Suppressor macrophage (primary cell): ENCODE data around the gene CAPRIN1.
"Not testable (repeated sequence)": the region's sequence is repeated elsewhere in the genome, so short reads cannot be mapped to it uniquely, and the experiment has no call there.

Source experiments
- DNase-seq, 4 experiments: peaks; one replicate each; pipeline ENCODE4 v3.0.0-alpha.2; 2020 to 2022

Gene CAPRIN1

GRCh38 chr11:34050581-34051348 lies 766 bp upstream of the CAPRIN1 start:
- peak in 1 of 4 experiments; percentile 48 for DNase-seq

GRCh38 chr11:34052036-34052607 lies 591 bp downstream of the CAPRIN1 start:
- DNase-seq: peak; percentile 91 to 98 (median 96)

- DNase-seq: peak in 3 of 4 experiments; percentile 38 to 51 (median 45)
Measured at GRCh38 chr11:34052608-34053160, 1.2 kb downstream of the CAPRIN1 start.

GRCh38 chr11:34053161-34053686 lies 1.7 kb downstream of the CAPRIN1 start:
- peak; percentile 77 to 86 (median 81) for DNase-seq

- DNase-seq: not testable (repeated sequence)
Measured at GRCh38 chr11:34054351-34054750, 2.8 kb downstream of the CAPRIN1 start.

GRCh38 chr11:34055218-34056000 lies 3.9 kb downstream of the CAPRIN1 start:
- DNase-seq: no peak

- no peak for DNase-seq
Measured at GRCh38 chr11:34056672-34057071, 5.1 kb downstream of the CAPRIN1 start.

- DNase-seq: no peak
Measured at GRCh38 chr11:34063061-34063795, 11.7 kb downstream of the CAPRIN1 start.

GRCh38 chr11:34064291-34064690 lies 12.8 kb downstream of the CAPRIN1 start:
- DNase-seq: no peak

- DNase-seq: no peak
Measured at GRCh38 chr11:34065505-34066203, 14.1 kb downstream of the CAPRIN1 start.

- DNase-seq: not testable (repeated sequence)
Measured at GRCh38 chr11:34066766-34067165, 15.2 kb downstream of the CAPRIN1 start.

GRCh38 chr11:34067383-34068065 lies 16.0 kb downstream of the CAPRIN1 start:
- DNase-seq: peak in 2 of 4 experiments; percentile 10 to 21

GRCh38 chr11:34068111-34068510 lies 16.6 kb downstream of the CAPRIN1 start:
- peak in 3 of 4 experiments; percentile 6 to 19 (median 18) for DNase-seq

GRCh38 chr11:34071306-34071705 lies 19.8 kb downstream of the CAPRIN1 start:
- not testable (repeated sequence) for DNase-seq

- DNase-seq: no peak
Measured at GRCh38 chr11:34072041-34072440, 20.5 kb downstream of the CAPRIN1 start.

- DNase-seq: no peak
Measured at GRCh38 chr11:34072832-34073231, 21.3 kb downstream of the CAPRIN1 start.

GRCh38 chr11:34074391-34074790 lies 22.9 kb downstream of the CAPRIN1 start:
- no peak for DNase-seq

- no peak for DNase-seq
Measured at GRCh38 chr11:34075178-34075820, 23.8 kb downstream of the CAPRIN1 start.

- no peak for DNase-seq
Measured at GRCh38 chr11:34080609-34081008, 29.1 kb downstream of the CAPRIN1 start.

GRCh38 chr11:34084637-34085036 lies 33.1 kb downstream of the CAPRIN1 start:
- no peak for DNase-seq
